Stimulated activated naive CD8-positive, alpha-beta T cell treated with anti-CD3 and anti-CD28 coated beads, Interleukin-15, Interleukin-2, amounts not matched to agents 100 ng/mL and 50 ng/mL, for 24 hours (primary cell): ENCODE data around the gene ARHGEF28.

Source experiments
- H3K27ac Mint-ChIP-seq: one replicate; pipeline ENCODE4 v1.8.0; 2021; ENCODE audit warnings: mild to moderate bottlenecking, mixed read lengths
- H3K27me3 Mint-ChIP-seq: one replicate; pipeline ENCODE4 v1.8.0; 2021; ENCODE audit warnings: mixed read lengths
- H3K36me3 Mint-ChIP-seq: one replicate; pipeline ENCODE4 v1.8.0; 2021; ENCODE audit warnings: low read depth, mixed read lengths
- H3K4me1 Mint-ChIP-seq: one replicate; pipeline ENCODE4 v1.8.0; 2021; ENCODE audit warnings: low read depth, mixed read lengths
- H3K4me3 Mint-ChIP-seq: one replicate; pipeline ENCODE4 v1.8.0; 2021; ENCODE audit warnings: mild to moderate bottlenecking, mixed read lengths
- H3K9me3 Mint-ChIP-seq: one replicate; pipeline ENCODE4 v1.8.0; 2021; ENCODE audit warnings: mixed read lengths

Gene ARHGEF28

GRCh38 chr5:73774924-73775323 lies 148.9 kb downstream of the ARHGEF28 start:
- no peaks in the 10 kb centered on the region for H3K36me3 Mint-ChIP-seq
- no peaks in the 10 kb centered on the region for H3K4me1 Mint-ChIP-seq
- H3K4me3 Mint-ChIP-seq = no peak overlapping the region
- no peaks in the 10 kb centered on the region for H3K9me3 Mint-ChIP-seq
- H3K27ac Mint-ChIP-seq = no peak overlapping the region
- peaks cover 10% of the 10 kb centered on the region for H3K27me3 Mint-ChIP-seq

DNA sequence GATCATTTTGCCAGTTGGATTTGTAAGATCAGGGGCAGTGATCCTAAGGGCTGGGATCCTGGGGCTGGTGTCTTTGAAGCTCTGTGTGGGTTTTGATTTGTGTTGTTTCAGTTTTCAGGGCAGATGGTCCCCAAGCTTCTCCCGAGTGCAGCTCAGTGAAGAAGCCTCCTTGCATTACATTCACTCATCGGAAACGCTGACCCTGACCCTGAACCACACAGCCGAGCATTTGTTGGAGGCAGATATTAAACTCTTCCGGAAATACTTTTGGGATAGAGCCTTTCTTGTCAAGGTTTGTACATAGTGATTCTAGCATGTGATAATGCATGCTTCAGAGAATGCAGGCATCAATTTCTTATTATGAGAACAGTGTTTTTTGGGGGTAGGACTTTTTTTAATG lies 150.4 kb downstream of the ARHGEF28 start:
- Mint-ChIP-seq H3K4me1 (no peaks in the 10 kb centered on the region), H3K4me3 (no peak overlapping the region), H3K27ac (no peak overlapping the region)

DNA sequence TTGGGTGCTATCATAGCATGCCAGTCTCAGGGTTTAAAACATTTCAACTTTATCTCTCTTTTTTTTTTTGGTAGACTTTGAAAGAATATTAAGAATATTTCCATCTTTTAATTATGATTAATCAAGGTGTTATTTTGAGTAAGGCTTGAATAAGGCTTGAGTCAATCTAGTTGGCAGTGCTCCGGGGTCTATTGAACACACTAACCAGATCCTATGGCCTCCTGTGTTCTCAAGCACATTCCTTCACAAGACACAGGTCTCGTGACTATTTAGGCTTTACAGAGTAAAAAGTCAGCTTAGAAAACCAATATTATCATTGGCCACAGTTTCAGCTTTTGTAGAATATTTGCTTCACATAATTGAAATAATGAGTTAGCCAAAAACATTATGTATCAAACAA lies 151.2 kb downstream of the ARHGEF28 start:
- H3K27me3 Mint-ChIP-seq = no peaks in the 10 kb centered on the region
- H3K27ac Mint-ChIP-seq = no peak overlapping the region
- H3K9me3 Mint-ChIP-seq = no peaks in the 10 kb centered on the region
- no peaks in the 10 kb centered on the region for H3K36me3 Mint-ChIP-seq
- no peaks in the 10 kb centered on the region for H3K4me1 Mint-ChIP-seq
- H3K4me3 Mint-ChIP-seq = no peak overlapping the region

More for the DNA sequence above, 150.4 kb downstream of the ARHGEF28 start:
- Mint-ChIP-seq H3K27me3 (no peaks in the 10 kb centered on the region), H3K36me3 (no peaks in the 10 kb centered on the region), H3K9me3 (no peaks in the 10 kb centered on the region)

- Mint-ChIP-seq H3K27me3 (no peaks in the 10 kb centered on the region), H3K4me3 (no peak overlapping the region), H3K36me3 (no peaks in the 10 kb centered on the region), H3K4me1 (no peaks in the 10 kb centered on the region), H3K9me3 (no peaks in the 10 kb centered on the region), H3K27ac (no peak overlapping the region)
These were observed 154.5 kb downstream of the ARHGEF28 start for GRCh38 chr5:73780302-73781080.

DNA sequence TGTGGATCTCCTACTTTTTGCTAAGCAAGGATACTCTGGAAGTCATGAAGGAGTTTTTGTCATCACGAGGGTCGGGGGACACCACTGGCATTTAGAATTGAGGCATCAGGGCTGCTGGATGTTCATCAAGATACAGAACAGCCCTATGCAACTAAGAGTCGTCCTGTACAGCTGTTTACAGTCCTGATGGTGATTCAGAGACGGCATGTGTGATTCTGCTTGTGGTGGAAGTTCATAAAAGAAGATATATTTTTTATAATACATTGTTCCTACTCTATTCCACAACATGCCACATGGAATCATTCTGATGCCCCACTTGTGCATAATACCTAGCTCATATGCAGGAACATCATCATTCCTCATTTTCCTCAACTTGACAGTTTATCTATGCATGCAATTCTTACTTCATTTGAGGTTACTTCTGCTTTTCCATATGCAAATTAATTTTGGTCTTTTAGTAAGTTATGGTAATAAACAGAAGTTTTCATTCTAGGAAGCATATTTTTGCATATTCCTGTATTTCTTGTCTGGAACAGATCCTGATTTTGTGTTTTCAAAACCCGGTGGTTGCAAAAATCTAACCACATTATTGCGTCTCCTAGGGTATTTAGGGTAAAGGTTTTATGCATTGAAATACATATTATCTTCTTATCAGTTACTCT lies 155.2 kb downstream of the ARHGEF28 start:
- no peak overlapping the region for H3K4me3 Mint-ChIP-seq
- H3K27ac Mint-ChIP-seq = no peak overlapping the region
- H3K4me1 Mint-ChIP-seq = no peaks in the 10 kb centered on the region
- H3K9me3 Mint-ChIP-seq = no peaks in the 10 kb centered on the region
- no peaks in the 10 kb centered on the region for H3K36me3 Mint-ChIP-seq
- no peaks in the 10 kb centered on the region for H3K27me3 Mint-ChIP-seq

GRCh38 chr5:73783828-73784227 lies 157.8 kb downstream of the ARHGEF28 start:
- no peak overlapping the region for H3K4me3 Mint-ChIP-seq
- H3K4me1 Mint-ChIP-seq = no peaks in the 10 kb centered on the region
- H3K27me3 Mint-ChIP-seq = no peaks in the 10 kb centered on the region
- no peaks in the 10 kb centered on the region for H3K9me3 Mint-ChIP-seq
- no peak overlapping the region for H3K27ac Mint-ChIP-seq
- H3K36me3 Mint-ChIP-seq = no peaks in the 10 kb centered on the region

DNA sequence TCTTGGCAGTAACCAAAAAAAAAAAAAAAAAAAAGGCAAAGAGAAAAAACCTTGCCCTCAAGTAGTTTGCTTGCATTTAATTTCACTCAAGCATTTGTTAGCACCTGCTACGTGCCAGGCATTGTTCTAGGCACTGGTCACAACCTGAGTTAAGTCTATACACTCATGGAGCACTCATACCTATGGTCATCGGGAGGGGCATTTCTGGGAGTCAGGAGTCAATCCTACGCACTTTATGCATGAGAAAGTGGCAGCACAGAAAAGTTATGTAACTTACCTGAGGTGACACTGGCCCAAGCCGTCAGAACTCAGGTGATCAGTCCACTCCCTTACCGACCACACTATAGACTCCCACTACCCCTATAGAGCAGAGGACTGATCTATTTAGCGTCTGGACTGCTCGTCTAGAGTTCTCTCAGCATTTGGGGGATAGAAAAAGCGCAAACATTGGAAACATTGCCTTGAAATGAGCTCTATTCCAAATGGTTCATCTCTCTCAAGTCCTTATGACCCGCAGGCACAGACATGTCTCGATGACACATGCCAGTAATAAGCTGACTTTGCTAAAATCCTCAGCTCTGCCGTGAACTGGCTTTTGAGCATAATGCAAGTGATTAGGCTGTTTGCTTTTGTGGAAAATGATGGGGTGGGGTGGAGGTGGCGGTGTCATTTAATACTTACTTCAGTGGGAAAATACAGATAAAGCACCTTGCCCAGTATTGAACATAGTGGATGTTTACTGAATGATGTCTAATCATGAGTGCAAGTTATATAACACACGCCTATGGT lies 160.2 kb downstream of the ARHGEF28 start:
- no peak overlapping the region for H3K4me3 Mint-ChIP-seq
- H3K27me3 Mint-ChIP-seq = peaks cover 3% of the 10 kb centered on the region
- no peak overlapping the region for H3K27ac Mint-ChIP-seq
- no peaks in the 10 kb centered on the region for H3K4me1 Mint-ChIP-seq
- H3K36me3 Mint-ChIP-seq = no peaks in the 10 kb centered on the region
- H3K9me3 Mint-ChIP-seq = no peaks in the 10 kb centered on the region

GRCh38 chr5:73789851-73790281 lies 163.9 kb downstream of the ARHGEF28 start:
- Mint-ChIP-seq H3K27ac (no peak overlapping the region), H3K36me3 (no peaks in the 10 kb centered on the region), H3K9me3 (no peaks in the 10 kb centered on the region), H3K27me3 (peaks cover 3% of the 10 kb centered on the region), H3K4me3 (no peak overlapping the region), H3K4me1 (no peaks in the 10 kb centered on the region)

GRCh38 chr5:73791389-73791788 lies 165.4 kb downstream of the ARHGEF28 start:
- Mint-ChIP-seq H3K27me3 (peaks cover 8% of the 10 kb centered on the region), H3K4me1 (peaks cover 4% of the 10 kb centered on the region), H3K27ac (no peak overlapping the region), H3K4me3 (no peak overlapping the region), H3K36me3 (no peaks in the 10 kb centered on the region), H3K9me3 (no peaks in the 10 kb centered on the region)

GRCh38 chr5:73792687-73793320 lies 166.8 kb downstream of the ARHGEF28 start:
- Mint-ChIP-seq H3K27ac (no peak overlapping the region), H3K4me1 (peaks cover 7% of the 10 kb centered on the region), H3K4me3 (no peak overlapping the region), H3K36me3 (no peaks in the 10 kb centered on the region), H3K9me3 (no peaks in the 10 kb centered on the region), H3K27me3 (peaks cover 13% of the 10 kb centered on the region)

GRCh38 chr5:73793911-73794310 lies 167.9 kb downstream of the ARHGEF28 start:
- Mint-ChIP-seq H3K9me3 (no peaks in the 10 kb centered on the region), H3K36me3 (no peaks in the 10 kb centered on the region), H3K27me3 (peaks cover 19% of the 10 kb centered on the region), H3K4me1 (peaks cover 7% of the 10 kb centered on the region), H3K4me3 (no peak overlapping the region), H3K27ac (no peak overlapping the region)

- Mint-ChIP-seq H3K27ac (no peak overlapping the region), H3K4me1 (peaks cover 7% of the 10 kb centered on the region), H3K36me3 (no peaks in the 10 kb centered on the region), H3K4me3 (no peak overlapping the region), H3K27me3 (peaks cover 24% of the 10 kb centered on the region), H3K9me3 (no peaks in the 10 kb centered on the region)
These were observed 170.5 kb downstream of the ARHGEF28 start for GRCh38 chr5:73796164-73797131.

DNA sequence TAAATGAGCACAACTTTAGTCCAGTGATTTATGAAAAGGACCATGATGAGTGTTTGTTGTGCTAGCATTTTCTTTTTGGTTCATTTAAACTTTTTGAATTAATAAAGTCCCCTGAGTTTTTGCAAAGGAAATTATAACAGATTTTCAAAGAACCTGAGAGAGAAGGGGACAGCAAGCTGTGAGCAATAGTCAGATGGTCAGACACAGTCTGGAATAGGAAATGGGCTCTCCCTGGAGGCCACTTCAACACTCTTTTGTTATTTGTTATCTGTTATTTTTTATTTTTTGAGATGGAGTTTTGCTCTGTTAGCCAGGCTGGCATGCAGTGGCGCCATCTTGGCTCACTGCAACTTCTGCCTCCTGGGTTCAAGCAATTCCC lies 171.1 kb downstream of the ARHGEF28 start:
- Mint-ChIP-seq H3K9me3 (no peaks in the 10 kb centered on the region), H3K27me3 (peaks cover 27% of the 10 kb centered on the region), H3K36me3 (no peaks in the 10 kb centered on the region), H3K4me1 (peaks cover 7% of the 10 kb centered on the region), H3K27ac (no peak overlapping the region), H3K4me3 (no peak overlapping the region)

DNA sequence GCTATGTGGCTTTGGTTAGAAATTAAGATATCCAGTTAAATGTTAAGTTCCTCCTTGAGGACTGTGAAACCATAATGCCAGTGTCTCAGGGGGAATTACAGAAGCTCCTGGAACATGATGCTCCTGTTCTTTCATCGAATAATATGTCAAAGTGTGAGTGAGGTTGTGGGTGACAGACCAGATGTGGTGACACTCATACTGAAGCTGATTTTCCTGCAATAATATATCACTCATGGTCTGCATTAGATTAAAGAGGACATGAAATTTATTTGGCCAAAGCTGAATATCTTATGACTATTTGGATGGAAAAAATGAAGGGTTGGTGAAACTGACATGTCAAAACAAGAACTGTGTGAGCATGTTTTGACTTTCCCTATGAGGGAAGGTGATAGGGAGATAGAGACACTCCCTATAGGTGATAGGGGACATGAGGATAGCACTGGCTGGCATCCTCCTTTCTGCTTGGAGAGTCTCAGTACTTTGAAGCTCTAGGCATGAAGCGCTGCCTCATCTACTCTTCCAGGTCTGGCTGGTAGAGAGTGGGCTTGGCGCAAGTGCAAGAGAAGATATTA lies 173.5 kb downstream of the ARHGEF28 start:
- H3K4me3 Mint-ChIP-seq = no peak overlapping the region
- H3K27ac Mint-ChIP-seq = no peak overlapping the region
- H3K27me3 Mint-ChIP-seq = peaks cover 36% of the 10 kb centered on the region
- no peaks in the 10 kb centered on the region for H3K9me3 Mint-ChIP-seq
- peaks cover 7% of the 10 kb centered on the region for H3K4me1 Mint-ChIP-seq
- no peaks in the 10 kb centered on the region for H3K36me3 Mint-ChIP-seq
